ENCODE measurements around the gene SH3PXD2B.

SH3PXD2B gene

GRCh38 chr5:172410160-172410559 is 44.2 kb downstream of the SH3PXD2B start:
- TF ChIP-seq EGR1 (IDR thresholded peaks at IDR 0.05) (no peak), TEAD4 (IDR thresholded peaks at IDR 0.05) (no peak), CREB1 (IDR thresholded peaks at IDR 0.05; ENCODE audit: low read depth) (no peak), TCF12 (IDR thresholded peaks at IDR 0.05; ENCODE audit: low read depth) (no peak), CEBPB (IDR thresholded peaks at IDR 0.05) (no peak), EP300 (IDR thresholded peaks at IDR 0.05; ENCODE audit: borderline replicate concordance) (no peak), REST (IDR thresholded peaks at IDR 0.05; ENCODE audit: low read depth) (no peak), YY1 (IDR thresholded peaks at IDR 0.05; ENCODE audit: low read depth) (no peak), ZBTB7A (IDR thresholded peaks at IDR 0.05; ENCODE audit: low read depth) (no peak), RAD21 (IDR thresholded peaks at IDR 0.05; ENCODE audit: low read depth) (no peak), NFIC (IDR thresholded peaks at IDR 0.05) (no peak), TAF1 (IDR thresholded peaks at IDR 0.05; ENCODE audit: low read depth) (no peak), FOXM1 (IDR thresholded peaks at IDR 0.05; ENCODE audit: borderline replicate concordance, low read depth) (no peak)
- TF ChIP-seq, protein P1, sequence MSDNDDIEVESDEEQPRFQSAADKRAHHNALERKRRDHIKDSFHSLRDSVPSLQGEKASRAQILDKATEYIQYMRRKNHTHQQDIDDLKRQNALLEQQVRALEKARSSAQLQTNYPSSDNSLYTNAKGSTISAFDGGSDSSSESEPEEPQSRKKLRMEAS (IDR thresholded peaks at IDR 0.05), result no peak
- TF ChIP-seq, protein P2, sequence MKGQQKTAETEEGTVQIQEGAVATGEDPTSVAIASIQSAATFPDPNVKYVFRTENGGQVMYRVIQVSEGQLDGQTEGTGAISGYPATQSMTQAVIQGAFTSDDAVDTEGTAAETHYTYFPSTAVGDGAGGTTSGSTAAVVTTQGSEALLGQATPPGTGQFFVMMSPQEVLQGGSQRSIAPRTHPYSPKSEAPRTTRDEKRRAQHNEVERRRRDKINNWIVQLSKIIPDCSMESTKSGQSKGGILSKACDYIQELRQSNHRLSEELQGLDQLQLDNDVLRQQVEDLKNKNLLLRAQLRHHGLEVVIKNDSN (IDR thresholded peaks at IDR 0.05), result no peak

GRCh38 chr5:172407822-172408221 is 46.5 kb downstream of the SH3PXD2B start:
- TF ChIP-seq FOXM1 (IDR thresholded peaks at IDR 0.05; ENCODE audit: borderline replicate concordance, low read depth), result no peak
- no peak for TF ChIP-seq CEBPB (IDR thresholded peaks at IDR 0.05)

DNA sequence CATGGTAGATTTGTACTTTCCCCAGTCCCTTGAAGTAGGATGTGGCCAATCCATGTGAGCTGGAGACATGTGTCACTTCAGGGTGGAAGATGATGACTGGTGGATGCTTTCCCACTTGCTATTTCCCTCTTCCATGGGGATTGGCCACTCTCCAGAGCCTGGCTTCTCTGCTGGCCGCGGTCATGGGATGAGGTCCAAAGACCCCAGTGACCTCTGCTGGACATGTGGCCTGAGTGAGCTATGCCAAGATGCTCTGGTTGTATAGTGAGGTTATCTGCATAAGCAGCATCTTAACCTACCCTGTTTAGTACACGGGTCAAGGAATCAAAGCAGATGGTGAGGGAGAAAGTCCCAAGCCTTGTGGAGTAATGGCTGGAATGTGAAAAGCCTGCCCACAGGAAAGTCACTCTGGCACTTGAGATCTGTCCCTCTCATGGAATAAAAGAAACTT is 47.1 kb downstream of the SH3PXD2B start:
- no peak for TF ChIP-seq TEAD4 (IDR thresholded peaks at IDR 0.05)
- TF ChIP-seq FOXM1 (IDR thresholded peaks at IDR 0.05; ENCODE audit: borderline replicate concordance, low read depth), result no peak
- TF ChIP-seq, protein P2 (IDR thresholded peaks at IDR 0.05), result no peak
- no peak for TF ChIP-seq NFIC (IDR thresholded peaks at IDR 0.05)
- TF ChIP-seq RAD21 (IDR thresholded peaks at IDR 0.05; ENCODE audit: low read depth), result no peak
- no peak for TF ChIP-seq TCF12 (IDR thresholded peaks at IDR 0.05; ENCODE audit: low read depth)
- TF ChIP-seq EP300 (IDR thresholded peaks at IDR 0.05; ENCODE audit: borderline replicate concordance), result no peak
- TF ChIP-seq CREB1 (IDR thresholded peaks at IDR 0.05; ENCODE audit: low read depth), result no peak
- TF ChIP-seq YY1 (IDR thresholded peaks at IDR 0.05; ENCODE audit: low read depth), result no peak
- TF ChIP-seq, protein P1 (IDR thresholded peaks at IDR 0.05), result no peak
- TF ChIP-seq REST (IDR thresholded peaks at IDR 0.05; ENCODE audit: low read depth), result no peak
- no peak for TF ChIP-seq ZBTB7A (IDR thresholded peaks at IDR 0.05; ENCODE audit: low read depth)
- TF ChIP-seq TAF1 (IDR thresholded peaks at IDR 0.05; ENCODE audit: low read depth), result no peak
- no peak for TF ChIP-seq EGR1 (IDR thresholded peaks at IDR 0.05)
- TF ChIP-seq CEBPB (IDR thresholded peaks at IDR 0.05), result no peak

GRCh38 chr5:172405226-172406107 is 48.9 kb downstream of the SH3PXD2B start:
- TF ChIP-seq CEBPB (IDR thresholded peaks at IDR 0.05) (no peak), NFIC (IDR thresholded peaks at IDR 0.05) (no peak), TCF12 (IDR thresholded peaks at IDR 0.05; ENCODE audit: low read depth) (no peak), RAD21 (IDR thresholded peaks at IDR 0.05; ENCODE audit: low read depth) (no peak), EP300 (IDR thresholded peaks at IDR 0.05; ENCODE audit: borderline replicate concordance) (no peak), TAF1 (IDR thresholded peaks at IDR 0.05; ENCODE audit: low read depth) (no peak), ZBTB7A (IDR thresholded peaks at IDR 0.05; ENCODE audit: low read depth) (no peak), FOXM1 (IDR thresholded peaks at IDR 0.05; ENCODE audit: borderline replicate concordance, low read depth) (no peak)
- TF ChIP-seq, protein P2 (IDR thresholded peaks at IDR 0.05), result no peak

- TF ChIP-seq TAF1 (IDR thresholded peaks at IDR 0.05; ENCODE audit: low read depth), result no peak
Observed at GRCh38 chr5:172404746-172405145, 49.6 kb downstream of the SH3PXD2B start.
